CD4-positive, alpha-beta T cell treated with Interleukin-1 beta for 1 hour (primary cell): ENCODE measurements around the gene GP1BA.

Experiments used
- DNase-seq, 2 donors: peaks; one replicate each; pipeline ENCODE4 v3.0.0-alpha.2; 2020 to 2022

Gene GP1BA

DNA sequence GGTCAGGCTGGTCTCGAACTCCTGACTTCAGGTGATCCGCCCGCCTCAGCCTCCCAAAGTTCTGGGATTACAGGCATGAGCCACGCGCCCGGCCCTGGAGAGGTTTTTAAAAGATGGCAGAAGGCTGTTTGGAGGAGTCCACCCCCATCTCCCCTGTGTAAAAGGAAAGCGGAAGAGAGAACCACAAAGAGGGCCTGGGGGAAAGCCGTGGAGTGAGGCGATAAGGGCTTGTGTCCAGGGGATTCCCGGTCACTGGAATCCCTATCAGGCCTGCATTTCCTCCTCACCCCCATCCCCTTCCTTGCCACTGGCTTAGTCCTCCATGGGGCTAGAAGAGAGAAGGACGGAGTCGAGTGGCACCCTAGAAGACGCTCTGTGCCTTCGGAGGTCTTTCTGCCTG, at the start of gene GP1BA:
Gene GP1BA (plus strand): TSS at position 315 of the 400 bp plus-strand sequence. CDS start 328 bp downstream, outside the sequence.
- DNase-seq: no peak

DNA sequence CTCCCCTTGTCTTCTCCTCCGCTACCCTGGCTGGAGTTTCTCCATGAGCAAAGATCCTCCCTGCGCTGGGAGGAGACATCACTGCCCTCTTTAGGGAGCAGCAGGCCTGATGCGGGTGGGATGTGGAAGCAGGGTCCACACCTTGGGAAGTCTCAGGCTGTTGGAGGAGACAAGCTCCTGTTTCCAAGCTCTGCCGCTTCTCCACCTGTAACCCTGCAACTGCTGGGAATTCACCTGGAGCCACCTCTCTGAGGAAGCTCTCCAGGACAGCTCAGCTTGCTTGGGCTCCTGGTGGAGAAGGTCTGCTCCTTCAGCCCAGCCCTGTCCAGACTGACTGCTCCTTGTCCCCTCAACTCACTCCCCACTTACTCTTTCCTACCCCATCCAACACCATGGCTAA, 47.6 kb upstream of the GP1BA start:
- no peak for DNase-seq

DNA sequence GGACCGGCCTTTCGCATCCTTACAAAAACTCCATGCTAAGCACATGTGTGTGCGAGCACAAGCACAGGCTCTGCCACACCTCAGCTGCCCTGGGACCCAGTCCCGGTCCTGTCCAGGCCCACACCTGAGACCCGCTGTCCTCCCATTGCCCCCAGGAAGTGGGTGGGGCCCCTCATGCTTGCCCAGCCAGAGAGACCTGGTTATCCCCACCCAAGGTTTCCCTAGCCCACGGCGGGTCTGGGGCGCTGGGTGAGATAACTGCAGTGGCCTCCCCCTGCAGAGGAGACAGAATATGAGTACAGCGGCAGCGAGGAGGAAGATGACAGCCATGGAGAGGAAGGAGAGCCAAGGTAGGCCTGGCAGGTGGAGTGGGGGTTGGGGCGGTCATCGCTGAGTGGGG, 45.2 kb upstream of the GP1BA start:
- DNase-seq: no peak

DNA sequence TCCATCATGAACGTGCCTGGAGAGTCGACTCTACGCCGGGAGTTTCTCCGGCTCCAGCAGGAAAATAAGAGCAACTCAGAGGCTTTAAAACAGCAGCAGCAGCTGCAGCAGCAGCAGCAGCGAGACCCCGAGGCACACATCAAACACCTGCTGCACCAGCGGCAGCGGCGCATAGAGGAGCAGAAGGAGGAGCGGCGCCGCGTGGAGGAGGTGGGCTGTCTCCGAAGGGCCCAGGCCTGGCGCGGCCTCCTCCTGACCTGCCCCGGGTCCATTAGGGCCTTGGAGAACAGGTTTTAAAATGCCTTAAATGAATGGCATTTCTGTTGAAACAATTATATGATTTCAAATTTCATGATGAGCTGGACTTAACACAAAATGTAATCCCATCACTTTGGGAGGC, 44.5 kb upstream of the GP1BA start:
- DNase-seq: no peak

DNA sequence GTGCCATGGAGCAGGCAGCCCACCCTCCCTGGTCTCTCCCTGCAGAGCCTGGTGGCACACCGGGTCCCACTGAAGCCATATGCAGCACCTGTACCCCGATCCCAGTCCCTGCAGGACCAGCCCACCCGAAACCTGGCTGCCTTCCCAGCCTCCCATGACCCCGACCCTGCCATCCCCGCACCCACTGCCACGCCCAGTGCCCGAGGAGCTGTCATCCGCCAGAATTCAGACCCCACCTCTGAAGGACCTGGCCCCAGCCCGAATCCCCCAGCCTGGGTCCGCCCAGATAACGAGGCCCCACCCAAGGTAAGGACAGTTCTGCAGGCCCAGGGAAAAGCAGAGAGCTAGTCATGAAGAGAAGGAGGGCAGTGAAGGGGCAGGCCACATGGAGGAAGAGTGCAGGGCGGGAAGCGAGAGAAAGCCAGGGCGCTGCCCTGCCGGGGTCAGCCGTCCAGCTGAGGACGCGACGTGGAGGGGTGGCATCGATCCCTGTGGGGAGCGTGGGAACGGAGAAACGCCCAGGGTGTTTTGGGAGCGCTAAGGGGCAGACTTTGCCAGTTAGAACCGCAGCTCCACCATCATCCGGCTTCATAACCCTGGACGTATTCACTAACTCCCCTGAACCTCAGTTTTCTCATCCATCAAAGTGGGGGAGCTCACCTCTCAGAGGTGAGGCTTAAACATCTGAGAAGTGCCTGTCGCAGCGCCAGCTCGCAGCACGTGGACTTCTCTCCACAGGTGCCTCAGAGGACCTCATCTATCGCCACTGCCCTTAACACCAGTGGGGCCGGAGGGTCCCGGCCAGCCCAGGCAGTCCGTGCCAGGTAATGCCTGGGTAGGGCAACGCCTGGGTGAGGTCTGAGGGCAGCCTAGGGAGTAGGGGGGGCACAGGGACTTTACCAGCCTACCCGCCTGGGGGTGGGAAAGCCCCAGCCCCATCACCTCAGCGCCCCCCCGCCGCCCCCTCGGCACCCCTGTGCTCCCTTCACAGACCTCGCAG, 40.4 kb upstream of the GP1BA start:
- DNase-seq: no peak

DNA sequence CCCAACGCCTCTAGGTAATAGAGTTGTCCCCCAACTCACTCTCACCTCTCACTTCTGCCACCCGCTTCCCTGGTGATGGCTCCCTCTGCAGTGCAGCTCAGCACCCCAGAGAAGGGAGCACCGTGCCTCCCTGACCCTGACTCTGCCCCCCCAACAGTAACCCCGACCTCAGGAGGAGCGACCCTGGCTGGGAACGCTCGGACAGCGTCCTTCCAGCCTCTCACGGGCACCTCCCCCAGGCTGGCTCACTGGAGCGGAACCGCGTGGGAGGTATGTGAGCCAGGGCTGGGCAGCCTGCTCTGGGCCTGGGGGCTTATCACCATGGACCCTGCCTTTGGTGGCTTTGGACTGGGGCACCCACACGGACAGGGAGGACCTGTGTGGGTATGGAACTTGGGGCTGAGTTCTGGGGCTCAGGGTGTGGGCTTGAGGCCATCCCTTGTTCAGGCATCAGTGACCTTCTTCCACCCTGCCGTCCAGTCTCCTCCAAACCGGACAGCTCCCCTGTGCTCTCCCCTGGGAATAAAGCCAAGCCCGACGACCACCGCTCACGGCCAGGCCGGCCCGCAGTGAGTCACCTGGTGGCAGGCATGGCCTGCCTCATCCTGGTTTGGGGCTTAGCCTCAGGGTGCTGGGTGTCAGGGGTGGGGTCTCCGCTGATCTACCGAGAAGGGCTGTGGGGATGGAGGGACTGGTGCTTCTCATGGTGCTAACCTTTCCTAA, 39.4 kb upstream of the GP1BA start:
- no peak for DNase-seq

DNA sequence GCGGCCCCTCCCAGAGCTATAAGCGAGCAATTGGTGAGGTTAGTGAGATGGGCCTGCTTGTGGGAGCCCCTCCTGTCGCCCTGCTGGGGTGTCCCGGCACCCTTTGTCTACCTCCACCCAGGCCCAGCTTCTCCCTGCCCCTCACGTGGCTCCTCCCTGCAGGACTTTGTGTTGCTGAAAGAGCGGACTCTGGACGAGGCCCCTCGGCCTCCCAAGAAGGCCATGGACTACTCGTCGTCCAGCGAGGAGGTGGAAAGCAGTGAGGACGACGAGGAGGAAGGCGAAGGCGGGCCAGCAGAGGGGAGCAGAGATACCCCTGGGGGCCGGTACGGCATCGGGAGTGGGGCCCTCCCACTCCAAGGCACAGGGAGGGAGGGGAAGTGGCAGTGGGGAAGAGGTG, 38.8 kb upstream of the GP1BA start:
- no peak for DNase-seq

DNA sequence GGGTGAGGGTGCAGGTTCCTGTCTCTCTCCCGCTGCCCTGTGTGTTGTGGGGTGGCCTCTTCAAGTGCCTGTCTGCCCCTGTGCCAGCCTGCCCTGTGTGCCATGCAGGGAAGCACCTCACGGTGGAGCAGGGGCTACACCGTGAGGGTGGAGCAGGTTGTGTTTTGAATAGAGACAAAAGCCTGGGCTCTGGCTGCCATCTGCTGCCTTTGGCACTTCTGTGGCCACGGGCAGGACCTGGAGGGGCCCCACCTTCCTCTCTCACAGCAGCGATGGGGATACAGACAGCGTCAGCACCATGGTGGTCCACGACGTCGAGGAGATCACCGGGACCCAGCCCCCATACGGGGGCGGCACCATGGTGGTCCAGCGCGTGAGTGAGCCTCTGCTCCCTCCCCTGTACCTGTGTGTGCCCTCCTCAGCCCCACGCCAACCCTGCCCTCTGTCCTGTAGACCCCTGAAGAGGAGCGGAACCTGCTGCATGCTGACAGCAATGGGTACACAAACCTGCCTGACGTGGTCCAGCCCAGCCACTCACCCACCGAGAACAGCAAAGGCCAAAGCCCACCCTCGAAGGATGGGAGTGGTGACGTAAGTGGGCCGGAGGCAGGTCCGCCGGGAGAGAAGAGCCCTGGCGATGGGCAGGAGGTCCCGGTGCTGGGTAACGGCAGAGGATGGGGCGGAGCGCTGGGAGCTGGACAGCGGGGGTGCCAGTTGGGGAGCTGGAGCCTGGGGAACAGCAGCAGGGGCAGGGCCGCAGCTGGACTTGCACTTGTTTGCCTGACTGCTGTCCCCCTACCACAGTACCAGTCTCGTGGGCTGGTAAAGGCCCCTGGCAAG, 38.1 kb upstream of the GP1BA start:
- no peak for DNase-seq

DNA sequence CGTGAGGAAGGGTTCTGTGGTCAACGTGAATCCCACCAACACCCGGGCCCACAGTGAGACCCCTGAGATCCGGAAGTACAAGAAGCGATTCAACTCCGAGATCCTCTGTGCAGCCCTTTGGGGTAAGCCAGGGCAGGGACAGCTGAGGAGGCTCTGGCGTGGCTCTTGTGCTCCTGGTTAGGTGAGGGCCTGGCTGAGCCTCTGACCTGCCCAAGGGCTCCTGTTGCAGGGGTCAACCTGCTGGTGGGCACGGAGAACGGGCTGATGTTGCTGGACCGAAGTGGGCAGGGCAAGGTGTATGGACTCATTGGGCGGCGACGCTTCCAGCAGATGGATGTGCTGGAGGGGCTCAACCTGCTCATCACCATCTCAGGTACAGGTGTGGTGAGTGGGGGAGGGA, 37.0 kb upstream of the GP1BA start:
- DNase-seq: no peak

DNA sequence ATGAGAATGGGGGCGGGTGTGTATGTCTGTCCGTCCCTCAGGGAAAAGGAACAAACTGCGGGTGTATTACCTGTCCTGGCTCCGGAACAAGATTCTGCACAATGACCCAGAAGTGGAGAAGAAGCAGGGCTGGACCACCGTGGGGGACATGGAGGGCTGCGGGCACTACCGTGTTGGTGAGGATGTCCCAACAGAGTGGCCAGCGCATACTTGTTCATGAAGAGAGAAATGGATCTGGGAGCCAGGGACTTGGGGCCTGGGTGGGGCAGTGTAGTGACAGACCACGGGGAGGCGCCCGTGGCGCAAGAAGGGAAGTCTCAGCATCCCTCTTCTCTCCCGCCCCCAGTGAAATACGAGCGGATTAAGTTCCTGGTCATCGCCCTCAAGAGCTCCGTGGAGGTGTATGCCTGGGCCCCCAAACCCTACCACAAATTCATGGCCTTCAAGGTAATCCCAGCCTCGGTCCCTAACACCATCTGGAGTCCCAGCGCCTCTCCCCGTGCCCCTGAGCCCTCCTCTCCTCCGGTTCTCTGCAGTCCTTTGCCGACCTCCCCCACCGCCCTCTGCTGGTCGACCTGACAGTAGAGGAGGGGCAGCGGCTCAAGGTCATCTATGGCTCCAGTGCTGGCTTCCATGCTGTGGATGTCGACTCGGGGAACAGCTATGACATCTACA, 36.3 kb upstream of the GP1BA start:
- DNase-seq: no peak

DNA sequence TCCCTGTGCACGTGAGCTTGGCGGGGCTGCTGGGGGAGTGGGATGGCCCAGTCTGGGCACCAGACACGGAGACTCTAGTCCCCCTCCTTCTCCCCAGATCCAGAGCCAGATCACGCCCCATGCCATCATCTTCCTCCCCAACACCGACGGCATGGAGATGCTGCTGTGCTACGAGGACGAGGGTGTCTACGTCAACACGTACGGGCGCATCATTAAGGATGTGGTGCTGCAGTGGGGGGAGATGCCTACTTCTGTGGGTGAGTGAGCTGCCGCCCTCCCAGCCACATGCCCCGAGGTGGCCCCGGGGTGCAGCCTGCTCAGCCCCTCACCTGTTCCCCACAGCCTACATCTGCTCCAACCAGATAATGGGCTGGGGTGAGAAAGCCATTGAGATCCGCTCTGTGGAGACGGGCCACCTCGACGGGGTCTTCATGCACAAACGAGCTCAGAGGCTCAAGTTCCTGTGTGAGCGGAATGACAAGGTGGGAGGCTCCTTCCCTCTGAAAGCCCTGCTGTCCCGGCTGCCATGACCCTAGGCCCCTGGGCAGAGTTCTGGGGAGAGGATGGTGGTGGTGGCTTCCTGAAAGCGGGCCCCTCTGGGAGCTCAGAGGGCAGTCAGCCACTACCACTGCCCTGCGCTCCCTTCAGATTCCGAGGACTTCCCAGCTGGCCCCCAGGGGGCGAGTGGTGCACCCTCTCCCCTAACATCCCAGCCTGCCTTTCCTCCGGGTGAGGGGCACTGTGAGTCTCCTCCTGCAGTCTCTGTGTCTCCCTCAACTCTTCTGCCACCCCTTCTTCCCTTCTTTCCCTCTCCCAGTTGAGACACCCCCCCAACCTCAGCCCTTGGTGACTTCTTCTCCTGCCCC, 35.5 kb upstream of the GP1BA start:
- DNase-seq: no peak

DNA sequence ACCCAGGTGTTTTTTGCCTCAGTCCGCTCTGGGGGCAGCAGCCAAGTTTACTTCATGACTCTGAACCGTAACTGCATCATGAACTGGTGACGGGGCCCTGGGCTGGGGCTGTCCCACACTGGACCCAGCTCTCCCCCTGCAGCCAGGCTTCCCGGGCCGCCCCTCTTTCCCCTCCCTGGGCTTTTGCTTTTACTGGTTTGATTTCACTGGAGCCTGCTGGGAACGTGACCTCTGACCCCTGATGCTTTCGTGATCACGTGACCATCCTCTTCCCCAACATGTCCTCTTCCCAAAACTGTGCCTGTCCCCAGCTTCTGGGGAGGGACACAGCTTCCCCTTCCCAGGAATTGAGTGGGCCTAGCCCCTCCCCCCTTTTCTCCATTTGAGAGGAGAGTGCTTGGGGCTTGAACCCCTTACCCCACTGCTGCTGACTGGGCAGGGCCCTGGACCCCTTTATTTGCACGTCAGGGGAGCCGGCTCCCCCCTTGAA, 34.8 kb upstream of the GP1BA start:
- DNase-seq: no peak

DNA sequence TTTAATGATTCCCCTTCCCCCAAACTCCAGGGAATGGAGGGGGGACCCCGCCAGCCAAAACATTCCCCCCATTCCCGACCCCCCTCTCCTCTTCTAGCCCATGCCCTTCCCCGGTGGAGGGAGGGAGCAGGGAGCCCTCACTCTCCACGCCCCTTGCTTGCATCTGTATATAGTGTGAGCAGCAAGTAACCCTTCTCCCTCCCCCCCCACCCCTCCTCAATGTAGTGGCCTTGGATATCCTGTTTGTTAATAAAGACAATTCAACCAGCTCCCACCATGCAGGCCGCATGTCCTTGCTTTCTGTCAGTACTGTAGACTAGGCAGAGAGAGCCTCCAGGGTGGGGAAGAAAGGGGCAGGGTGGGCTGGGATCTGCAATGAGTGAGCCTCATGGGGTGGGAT, 34.3 kb upstream of the GP1BA start:
- DNase-seq: no peak

DNA sequence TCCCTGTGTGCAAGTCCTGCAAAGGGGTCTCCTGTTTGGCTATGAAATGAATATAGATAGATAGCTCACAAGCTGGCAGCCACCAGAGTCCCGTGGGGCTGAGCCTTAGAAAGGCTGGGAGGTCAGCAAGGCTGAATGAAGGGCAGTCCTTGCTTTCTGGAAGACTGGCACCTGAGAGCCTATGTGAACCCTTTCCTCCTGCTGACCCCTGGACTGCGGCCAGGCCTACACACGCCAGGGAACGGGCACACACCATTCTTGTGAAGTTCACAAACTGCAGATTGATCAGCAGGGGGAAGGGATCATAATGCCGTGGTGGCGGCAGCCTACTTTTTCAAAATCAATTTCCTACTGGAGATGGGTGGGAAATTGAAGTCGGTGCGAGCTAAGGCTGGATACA, 33.7 kb upstream of the GP1BA start:
- DNase-seq: no peak

DNA sequence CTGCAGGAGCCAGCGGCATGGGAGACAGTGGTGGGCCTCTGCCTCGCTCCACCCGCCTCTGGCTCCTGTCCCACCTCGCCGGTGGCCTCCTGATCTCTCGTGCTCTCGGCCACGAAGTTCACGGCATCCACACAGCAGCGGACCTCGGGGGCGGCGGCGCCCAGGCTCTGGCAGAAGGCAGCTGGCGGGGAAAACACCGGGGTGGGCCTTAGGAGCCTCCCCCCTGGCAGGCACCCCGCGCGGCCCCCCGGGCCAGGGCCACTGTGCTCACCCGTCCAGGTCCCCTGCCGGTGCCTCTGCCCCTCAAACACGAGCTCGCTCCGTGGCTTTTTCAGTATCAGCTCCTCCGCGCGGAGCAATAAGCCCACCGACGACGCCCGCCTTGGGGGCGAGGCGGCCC, 33.1 kb upstream of the GP1BA start:
- peak in 1 of 2 donors; percentile 33 for DNase-seq

DNA sequence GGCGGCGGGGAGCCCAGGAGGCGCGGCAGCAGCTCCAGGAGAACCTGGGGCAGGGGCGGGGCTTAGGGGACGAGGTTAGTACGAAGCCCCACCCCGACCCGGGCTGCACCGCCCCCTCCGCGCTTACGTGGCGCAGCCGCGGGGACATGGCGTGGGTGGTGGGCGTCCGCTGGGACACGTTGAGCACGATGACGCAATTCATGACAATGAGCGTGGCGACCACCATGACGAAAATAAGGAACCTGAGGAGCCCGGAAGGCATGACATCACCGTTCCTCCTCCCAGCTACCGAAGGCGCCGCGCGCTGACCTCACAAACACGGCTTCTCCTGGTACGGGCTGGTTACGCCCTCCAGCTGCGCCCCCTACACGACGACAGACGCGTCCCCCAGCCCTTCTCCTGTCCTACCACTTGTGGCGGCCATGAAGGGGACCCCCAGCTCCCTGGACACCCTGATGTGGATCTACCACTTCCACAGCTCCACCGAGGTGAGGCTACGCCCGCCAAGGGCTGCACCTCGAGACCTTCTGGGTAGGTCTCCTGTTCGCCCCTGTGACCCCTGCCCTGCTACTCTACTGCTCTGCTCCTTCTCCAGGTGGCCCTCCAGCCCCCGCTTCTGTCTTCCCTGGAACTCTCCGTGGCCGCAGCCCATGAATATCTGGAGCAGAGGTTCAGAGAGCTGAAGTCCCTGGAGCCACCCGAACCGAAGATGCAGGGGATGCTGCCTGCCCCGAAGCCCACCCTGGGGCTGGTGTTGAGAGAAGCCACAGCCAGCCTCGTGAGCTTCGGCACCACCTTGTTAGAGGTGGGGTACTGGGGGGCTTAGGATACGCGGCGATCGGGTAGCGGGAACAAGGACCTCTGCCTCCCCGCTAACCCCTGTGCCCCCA, 32.5 kb upstream of the GP1BA start, which contains the start of gene C17orf107:
Gene C17orf107 (plus strand): TSS at position 196 of the 890 bp plus-strand sequence. CDS start 227 bp downstream, at position 423.
- DNase-seq: peak; percentile 94 to 97

DNA sequence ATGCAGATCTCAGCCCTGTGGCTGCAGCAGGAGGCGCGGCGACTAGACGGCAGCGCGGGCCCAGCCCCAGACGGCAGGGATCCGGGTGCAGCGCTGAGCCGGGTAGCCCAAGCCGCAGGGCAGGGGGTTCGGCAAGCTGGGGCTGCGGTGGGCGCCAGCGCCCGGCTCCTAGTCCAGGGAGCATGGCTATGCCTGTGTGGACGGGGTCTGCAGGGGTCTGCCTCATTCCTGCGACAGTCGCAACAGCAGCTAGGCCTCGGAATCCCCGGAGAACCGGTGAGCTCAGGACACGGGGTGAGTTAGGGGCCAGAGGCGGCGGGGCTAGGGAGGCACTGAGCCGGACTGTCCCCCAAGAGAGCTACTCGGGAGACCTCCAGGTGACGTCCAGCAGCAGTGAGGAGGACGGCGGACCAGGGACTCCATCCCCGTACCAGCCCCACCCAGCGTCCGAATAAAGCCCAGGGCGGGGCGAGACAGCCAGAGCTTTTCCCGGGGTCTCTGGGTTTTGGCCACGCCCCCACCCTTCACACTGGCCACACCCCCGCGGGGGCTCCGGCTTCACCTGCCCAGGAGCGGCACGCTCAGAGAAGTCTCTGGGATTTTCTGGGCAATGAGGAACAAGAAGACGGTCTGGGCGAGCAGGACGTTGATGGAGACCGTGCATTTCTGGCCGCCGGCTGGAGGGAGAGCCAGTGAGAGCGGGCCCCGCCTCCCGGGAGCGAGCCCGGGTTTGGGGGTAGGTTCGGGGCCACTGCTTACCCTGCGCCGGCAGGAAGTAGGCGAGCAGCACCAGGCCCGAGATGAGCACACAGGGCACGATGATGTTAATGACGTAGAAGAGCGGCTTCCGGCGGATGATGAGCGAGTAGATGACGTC, 31.6 kb upstream of the GP1BA start:
- DNase-seq: peak; percentile 82 to 90

DNA sequence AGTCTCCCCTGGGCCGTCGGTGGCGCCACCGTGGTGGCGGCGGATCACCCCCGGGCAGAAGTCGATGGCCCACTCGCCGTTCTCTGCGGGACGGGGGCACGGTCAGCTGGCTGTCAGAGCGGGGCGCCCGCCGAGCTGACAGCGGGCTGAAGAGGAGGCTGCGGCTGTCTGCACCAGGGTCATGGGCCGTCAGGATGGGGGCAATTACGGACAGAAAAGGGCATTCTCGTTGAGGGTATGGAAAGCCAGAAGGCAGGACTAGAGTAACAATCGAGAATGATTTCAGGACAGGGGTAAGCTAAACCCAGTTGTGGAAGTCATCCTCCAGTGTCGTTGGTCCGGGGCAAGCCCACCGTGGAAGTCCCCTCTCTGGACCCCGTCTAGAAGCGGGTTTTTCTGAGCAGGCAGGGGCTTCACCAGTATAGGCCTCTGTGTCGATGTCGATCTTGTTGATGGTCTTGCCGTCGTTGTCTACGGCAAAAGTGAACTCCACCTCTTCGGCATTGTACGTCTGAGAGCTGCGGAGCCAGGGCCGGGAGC, 30.9 kb upstream of the GP1BA start:
- no peak for DNase-seq
